CD4-positive, alpha-beta T cell (primary cell): Measurements from ENCODE around the gene OASL. TPM values are rescaled to one million over a fixed set of nuclear protein-coding genes. Genes with fewer than 3 reads are reported as not detected.

ENCODE experiments used
- ATAC-seq: fragments of 200-7000 bp; cut with Tn5 transposase; one replicate; pipeline ENCODE4 v1.10.0; 2022; ENCODE audit warnings: mild to moderate bottlenecking; ENCODE audit not compliant: poor library complexity
- CTCF ChIA-PET: fragments of 350-600 bp; sonication (Branson Sonifier 250); formaldehyde crosslinking; loops from one replicate; lab custom pipeline; 2021; ENCODE audit warnings: antibody characterized with exemption, inconsistent platforms; lab: Charles Lee
- POLR2A ChIA-PET: fragments of 350-600 bp; sonication (Branson Sonifier 250); formaldehyde crosslinking; loops from one replicate; lab custom pipeline; 2021; ENCODE audit warnings: antibody characterized with exemption, inconsistent platforms; lab: Charles Lee
- DNase-seq, 14 experiments: peaks; one replicate each; pipeline ENCODE4 v3.0.0-alpha.2; 2013 to 2020; ENCODE audit warnings: mixed read lengths in 2 of 14
- H3K27ac ChIP-seq, 2 donors: one replicate each; pipeline versions ENCODE4 v1.5.1 to v1.7.0; 2013; ENCODE audit warnings: low read length in 2 of 2, low read depth in 1 of 2, mild to moderate bottlenecking in 1 of 2
- H3K27me3 ChIP-seq, 2 experiments: 1 replicate in 1 of 2; 2 replicates in 1 of 2; pipeline versions ENCODE4 v1.6.1 to v1.7.0; 2013; ENCODE audit warnings: low read length in 2 of 2, control low read depth in 1 of 2, mild to moderate bottlenecking in 1 of 2, moderate library complexity in 1 of 2; ENCODE audit not compliant: insufficient read depth in 2 of 2, control insufficient read depth in 1 of 2
- H3K36me3 ChIP-seq: one replicate; pipeline ENCODE4 v1.6.1; 2013; ENCODE audit warnings: low read length, control low read depth; ENCODE audit not compliant: insufficient read depth
- H3K4me1 ChIP-seq: one replicate; pipeline ENCODE4 v1.6.1; 2013; ENCODE audit warnings: low read length, control low read depth; ENCODE audit not compliant: insufficient read depth
- H3K4me3 ChIP-seq: one replicate; pipeline ENCODE4 v1.5.1; 2013; ENCODE audit warnings: mild to moderate bottlenecking, low read length, moderate library complexity
- H3K9me3 ChIP-seq, 2 experiments: 1 replicate in 1 of 2; 2 replicates in 1 of 2; pipeline versions ENCODE4 v1.6.1 to v1.7.0; 2013; ENCODE audit warnings: low read length in 2 of 2, mild to moderate bottlenecking in 2 of 2, control low read depth in 1 of 2, moderate library complexity in 1 of 2; ENCODE audit not compliant: control insufficient read depth in 1 of 2, insufficient read depth in 1 of 2
- H3K27ac Mint-ChIP-seq: one replicate; pipeline ENCODE4 v1.8.0; 2020; ENCODE audit warnings: mixed read lengths
- H3K27me3 Mint-ChIP-seq: one replicate; pipeline ENCODE4 v1.8.0; 2021; ENCODE audit warnings: mixed read lengths
- H3K36me3 Mint-ChIP-seq: one replicate; pipeline ENCODE4 v1.8.0; 2021; ENCODE audit warnings: low read depth, mixed read lengths
- H3K4me1 Mint-ChIP-seq: one replicate; pipeline ENCODE4 v1.8.0; 2021; ENCODE audit warnings: low read depth, mixed read lengths
- H3K4me3 Mint-ChIP-seq: one replicate; pipeline ENCODE4 v1.8.0; 2020; ENCODE audit warnings: mild to moderate bottlenecking, mixed read lengths
- H3K9me3 Mint-ChIP-seq: one replicate; pipeline ENCODE4 v1.8.0; 2020; ENCODE audit warnings: mixed read lengths
- intact Hi-C, 2 experiments: fragments of 100-400 bp; cut with DNase I in 1 of 2; cut with micrococcal nuclease in 1 of 2; formaldehyde crosslinking; loops; one replicate each; pipeline versions ENCODE4 v1.15.1 to v1.9.0; 2023 to 2025; cut with DNase I, micrococcal nuclease
- total RNA-seq, 174 experiments: library from RNA in 2 of 174; stranded (reverse) in 2 of 174; gene quantifications; one replicate each; pipeline ENCODE4 v1.2.3 and lab custom pipeline; 2021 to 2026
- TF ChIP-seq, protein P1 (sequence below): fragments of 200-600 bp; IDR thresholded peaks from one replicate; pipeline ENCODE4 v1.8.0; 2022; ENCODE audit warnings: antibody characterized with exemption, mild to moderate bottlenecking

The OASL gene
- total RNA-seq, 2 experiments from 2014 or later, result 33.0 to 34.7 TPM

DNA sequence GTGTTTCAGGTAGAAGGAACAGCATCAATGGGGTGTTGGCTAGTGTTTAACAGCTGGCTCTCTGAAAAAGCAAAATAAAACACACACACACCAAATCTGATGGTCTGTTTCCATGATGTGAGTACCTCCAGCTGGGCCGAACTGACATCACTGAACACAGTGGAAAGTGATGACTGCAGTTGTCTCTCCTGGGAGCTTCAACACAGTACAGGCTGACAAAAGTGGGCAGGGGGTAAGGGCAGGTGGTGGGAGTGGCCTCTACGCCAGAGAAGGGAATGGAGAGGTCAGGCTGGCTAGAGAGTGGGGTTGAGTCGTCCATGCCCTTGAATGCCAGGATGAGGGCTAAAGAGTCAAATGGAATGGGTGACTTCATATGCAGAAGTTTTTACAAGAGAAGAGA is 68.7 kb downstream of the OASL start:
- intact Hi-C loops, result loop anchor here (2.0 to 10.0 kb wide), 4 partner anchors 116 to 386 kb away; partner anchors contain the start of gene UNC119B (in 1 of the 2)
- Histone ChIP-seq H3K36me3 (no peaks in the 10 kb centered on the region), H3K27ac (no peak overlapping the region), H3K27me3 (no peaks in the 10 kb centered on the region), H3K4me3 (no peak overlapping the region), H3K4me1 (peaks cover 6% of the 10 kb centered on the region), H3K9me3 (no peaks in the 10 kb centered on the region)
- H3K36me3 Mint-ChIP-seq, result no peaks in the 10 kb centered on the region
- ChIA-PET CTCF (no interaction called here), POLR2A (no interaction called here)
- H3K27me3 Mint-ChIP-seq, result no peaks in the 10 kb centered on the region
- DNase-seq (no peak), ATAC-seq (no peak)
- H3K9me3 Mint-ChIP-seq, result no peaks in the 10 kb centered on the region
- TF ChIP-seq, protein P1, sequence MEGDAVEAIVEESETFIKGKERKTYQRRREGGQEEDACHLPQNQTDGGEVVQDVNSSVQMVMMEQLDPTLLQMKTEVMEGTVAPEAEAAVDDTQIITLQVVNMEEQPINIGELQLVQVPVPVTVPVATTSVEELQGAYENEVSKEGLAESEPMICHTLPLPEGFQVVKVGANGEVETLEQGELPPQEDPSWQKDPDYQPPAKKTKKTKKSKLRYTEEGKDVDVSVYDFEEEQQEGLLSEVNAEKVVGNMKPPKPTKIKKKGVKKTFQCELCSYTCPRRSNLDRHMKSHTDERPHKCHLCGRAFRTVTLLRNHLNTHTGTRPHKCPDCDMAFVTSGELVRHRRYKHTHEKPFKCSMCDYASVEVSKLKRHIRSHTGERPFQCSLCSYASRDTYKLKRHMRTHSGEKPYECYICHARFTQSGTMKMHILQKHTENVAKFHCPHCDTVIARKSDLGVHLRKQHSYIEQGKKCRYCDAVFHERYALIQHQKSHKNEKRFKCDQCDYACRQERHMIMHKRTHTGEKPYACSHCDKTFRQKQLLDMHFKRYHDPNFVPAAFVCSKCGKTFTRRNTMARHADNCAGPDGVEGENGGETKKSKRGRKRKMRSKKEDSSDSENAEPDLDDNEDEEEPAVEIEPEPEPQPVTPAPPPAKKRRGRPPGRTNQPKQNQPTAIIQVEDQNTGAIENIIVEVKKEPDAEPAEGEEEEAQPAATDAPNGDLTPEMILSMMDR, result no peak
- no peak overlapping the region for H3K4me3 Mint-ChIP-seq
- no peak overlapping the region for H3K27ac Mint-ChIP-seq
- H3K4me1 Mint-ChIP-seq, result no peaks in the 10 kb centered on the region

Other genes with a start within 250 kb of the OASL start
- gene SPPL3, start 134.9 kb downstream of the OASL start, total RNA-seq, result 10 to 100 TPM; 38.3 to 43.4 TPM
- gene HNF1A, start 60.7 kb downstream of the OASL start, total RNA-seq, result not detected
- gene C12orf43, start 22.8 kb downstream of the OASL start, total RNA-seq, result 10 to 100 TPM; 14.4 to 15.8 TPM
- 1 to 10 TPM; 4.6 to 4.8 TPM for gene P2RX7, start 93.6 kb upstream of the OASL start, total RNA-seq
- 10 to 100 TPM; 36.2 to 37.4 TPM for gene P2RX4, start 170.9 kb upstream of the OASL start, total RNA-seq